Upper lobe of left lung (tissue), 6 donors: ENCODE results near the gene CTLA4. TPM values are rescaled to one million over a fixed set of nuclear protein-coding genes. Genes with fewer than 3 reads are reported as not detected.

Experiments
- ATAC-seq, 2 donors: fragments of 200-7000 bp; cut with Tn5 transposase; one replicate each; pipeline ENCODE4 v1.9.1; 2022; ENCODE audit warnings: mild to moderate bottlenecking in 2 of 2, moderate library complexity in 2 of 2; ENCODE audit not compliant: low FRiP score in 2 of 2
- DNase-seq, 2 donors: peaks; one replicate each; pipeline ENCODE4 v3.0.0-alpha.2; 2019 to 2020
- H3K27ac ChIP-seq, 4 donors: fragments of 200-600 bp; sonication (generic); one replicate each; pipeline ENCODE4 v1.5.1; 2016 to 2019
- H3K27me3 ChIP-seq, 4 donors: fragments of 200-600 bp; sonication (generic); one replicate each; pipeline ENCODE4 v1.5.1; 2017 to 2019
- H3K36me3 ChIP-seq, 4 donors: fragments of 200-600 bp; sonication (generic); one replicate each; pipeline ENCODE4 v1.5.1; 2016 to 2019
- H3K4me1 ChIP-seq, 4 donors: fragments of 200-600 bp; sonication (generic); one replicate each; pipeline ENCODE4 v1.5.1; 2018 to 2019
- H3K4me3 ChIP-seq, 4 donors: fragments of 200-600 bp; sonication (generic); one replicate each; pipeline ENCODE4 v1.5.1; 2017 to 2019; ENCODE audit warnings: mild to moderate bottlenecking in 2 of 4, moderate library complexity in 1 of 4
- H3K9me3 ChIP-seq, 4 donors: fragments of 200-600 bp; sonication (generic); one replicate each; pipeline ENCODE4 v1.5.1; 2018 to 2019
- CTCF ChIP-seq, 6 experiments: fragments of 450-650 bp in 4 of 6; fragments of 200-600 bp in 2 of 6; sonication (generic) in 2 of 6; IDR thresholded peaks; one replicate each; pipeline ENCODE4 v1.5.1; 2016 to 2019; ENCODE audit warnings: antibody characterized with exemption in 6 of 6
- EP300 ChIP-seq, 4 donors: sonication (generic); formaldehyde crosslinking; IDR thresholded peaks; one replicate each; pipeline ENCODE4 v1.5.1; 2017; ENCODE audit warnings: antibody characterized with exemption in 4 of 4, control low read depth in 2 of 4
- POLR2A ChIP-seq, 4 donors: fragments of 450-650 bp; IDR thresholded peaks; one replicate each; pipeline ENCODE4 v1.5.1; 2016 to 2017; ENCODE audit warnings: antibody characterized with exemption in 4 of 4, mild to moderate bottlenecking in 2 of 4
- POLR2AphosphoS5 ChIP-seq, 2 donors: sonication (generic); formaldehyde crosslinking; IDR thresholded peaks; one replicate each; pipeline ENCODE4 v1.5.1; 2017; ENCODE audit warnings: antibody characterized with exemption in 2 of 2
- WGBS, 2 donors: methylation state at CpG; one replicate each; pipeline ENCODE4 v1.1.5; 2017 to 2018; 5-methylcytosine and 5-hydroxymethylcytosine counted together
- total RNA-seq, 6 donors: library from RNA; depleted of rRNA in 4 of 6; stranded (reverse); fragments of >200 nt in 4 of 6; gene quantifications; one replicate each; pipeline versions ENCODE4 v1.1.0 to v1.2.1, GENCODE V29; 2016 to 2021
- donor health status: DM: no; HTN: no; CAD: no; lungs with moderate emphysema.
- donor health status: DM: no; HTN: yes; CAD: no; lungs with severe emphysema.

The CTLA4 gene
- total RNA-seq, 6 donors from 2014 or later = 0.33 to 3.1 (median 1.1) TPM

DNA sequence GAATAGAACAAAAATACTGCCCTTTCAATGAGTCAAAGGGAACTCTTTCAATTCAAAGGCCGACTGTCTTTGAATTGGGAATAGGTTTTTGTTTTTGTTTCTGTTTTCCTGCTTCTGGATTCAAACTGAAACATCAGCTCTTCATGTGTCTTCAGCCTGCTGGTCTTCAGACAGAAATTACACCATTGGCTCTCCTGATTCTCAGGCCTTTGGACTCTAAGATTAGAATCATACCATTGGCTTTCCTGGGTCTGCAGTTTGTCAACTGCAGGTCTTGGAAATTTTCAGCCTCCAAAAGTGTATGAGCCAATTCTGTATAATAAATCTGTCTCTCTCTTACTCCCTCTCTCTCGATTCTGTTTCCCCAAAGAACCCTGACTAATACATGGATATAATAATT is 31.1 kb downstream of the CTLA4 start:
- ATAC-seq (no peak), DNase-seq (no peak)
- no peaks in the 10 kb centered on the region for H3K36me3 ChIP-seq
- no peak overlapping the region for H3K27ac ChIP-seq
- no peaks in the 10 kb centered on the region for H3K27me3 ChIP-seq
- peaks cover 9 to 12% (median 11%) of the 10 kb centered on the region in 4 donors for H3K9me3 ChIP-seq
- H3K4me3 ChIP-seq = no peak overlapping the region
- peaks cover 0 to 5% (median 0%) of the 10 kb centered on the region in 4 donors for H3K4me1 ChIP-seq
- TF ChIP-seq CTCF (IDR thresholded peaks at IDR 0.05) (no peak), EP300 (IDR thresholded peaks at IDR 0.05) (no peak), POLR2A (IDR thresholded peaks at IDR 0.05) (no peak), POLR2AphosphoS5 (IDR thresholded peaks at IDR 0.05) (no peak)
- 77 to 84% methylated on average over 2 of the region's 2 CpGs for WGBS, 2 donors

GRCh38 chr2:203900253-203900652 is 32.7 kb downstream of the CTLA4 start:
- TF ChIP-seq CTCF (IDR thresholded peaks at IDR 0.05) = no peak
- TF ChIP-seq EP300 (IDR thresholded peaks at IDR 0.05) = no peak
- no peak for TF ChIP-seq POLR2A (IDR thresholded peaks at IDR 0.05)
- no peak for TF ChIP-seq POLR2AphosphoS5 (IDR thresholded peaks at IDR 0.05)
- no peak for DNase-seq
- Histone ChIP-seq H3K36me3 (no peaks in the 10 kb centered on the region), H3K4me1 (peaks cover 0 to 5% (median 0%) of the 10 kb centered on the region in 4 donors), H3K4me3 (no peak overlapping the region), H3K27ac (no peak overlapping the region), H3K9me3 (peaks cover 9 to 12% (median 11%) of the 10 kb centered on the region in 4 donors), H3K27me3 (no peaks in the 10 kb centered on the region)
- WGBS, 2 donors = 84 to 88% methylated on average over 2 of the region's 2 CpGs
- ATAC-seq = no peak

DNA sequence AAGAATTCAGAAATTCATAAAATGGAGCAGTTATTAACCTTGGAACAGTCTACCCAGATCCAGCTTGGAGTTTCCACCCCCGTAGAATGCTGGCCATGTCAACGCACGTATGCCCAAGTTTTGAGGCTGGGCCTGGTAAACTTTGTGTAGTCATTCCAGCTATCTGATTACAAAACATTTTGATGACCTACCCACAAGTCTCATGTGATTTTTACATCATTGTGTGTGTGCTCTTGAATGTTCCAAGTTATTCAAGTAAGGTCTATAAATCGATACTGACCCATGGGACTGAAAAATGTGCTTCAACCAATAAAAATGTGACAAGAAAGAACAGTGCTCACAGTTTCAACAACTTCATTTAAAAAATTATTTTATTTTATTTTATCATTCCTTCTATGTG is 36.5 kb downstream of the CTLA4 start:
- no peak for ATAC-seq
- no peak for DNase-seq
- peaks cover 4 to 9% (median 5%) of the 10 kb centered on the region in 4 donors for H3K4me1 ChIP-seq
- no peak overlapping the region for H3K27ac ChIP-seq
- no peaks in the 10 kb centered on the region for H3K36me3 ChIP-seq
- H3K27me3 ChIP-seq = no peaks in the 10 kb centered on the region
- H3K4me3 ChIP-seq = no peak overlapping the region
- peaks cover 9 to 12% (median 11%) of the 10 kb centered on the region in 4 donors for H3K9me3 ChIP-seq
- WGBS, 2 donors = 89 to 98% methylated on average over 4 of the region's 4 CpGs
- TF ChIP-seq POLR2A (IDR thresholded peaks at IDR 0.05) (no peak), CTCF (IDR thresholded peaks at IDR 0.05) (no peak), POLR2AphosphoS5 (IDR thresholded peaks at IDR 0.05) (no peak), EP300 (IDR thresholded peaks at IDR 0.05) (no peak)

DNA sequence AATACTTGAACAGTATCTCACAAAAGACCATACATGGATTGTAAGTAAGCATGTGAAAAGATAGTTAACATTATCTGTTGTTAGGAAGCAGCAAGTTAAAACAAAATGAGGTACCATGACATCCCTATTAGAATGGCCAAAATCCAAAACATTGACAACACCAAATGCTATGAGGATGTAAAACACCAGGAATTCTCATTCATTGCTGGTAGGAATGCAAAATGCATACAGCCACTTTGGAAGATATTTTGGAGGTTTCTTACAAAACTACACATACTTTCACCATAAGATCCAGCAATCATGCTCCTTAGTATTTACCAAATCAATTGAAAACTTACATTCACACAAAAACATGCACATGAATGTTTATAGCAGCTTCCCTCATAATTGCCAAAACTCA is 38.1 kb downstream of the CTLA4 start:
- DNase-seq (no peak), ATAC-seq (no peak)
- Histone ChIP-seq H3K27ac (no peak overlapping the region), H3K9me3 (peaks cover 9 to 12% (median 11%) of the 10 kb centered on the region in 4 donors), H3K36me3 (no peaks in the 10 kb centered on the region), H3K4me3 (no peak overlapping the region), H3K4me1 (peaks cover 11 to 13% (median 12%) of the 10 kb centered on the region in 4 donors), H3K27me3 (no peaks in the 10 kb centered on the region)
- TF ChIP-seq POLR2A (IDR thresholded peaks at IDR 0.05) = no peak
- no peak for TF ChIP-seq EP300 (IDR thresholded peaks at IDR 0.05)
- TF ChIP-seq POLR2AphosphoS5 (IDR thresholded peaks at IDR 0.05) = no peak
- no peak for TF ChIP-seq CTCF (IDR thresholded peaks at IDR 0.05)

- no peaks in the 10 kb centered on the region for H3K27me3 ChIP-seq
- peak in 1 of 2 donors; percentile 52 for DNase-seq
- WGBS, 2 donors = 82 to 90% methylated on average over 6 of the region's 6 CpGs
- no peak for TF ChIP-seq POLR2A (IDR thresholded peaks at IDR 0.05)
- no peak for TF ChIP-seq CTCF (IDR thresholded peaks at IDR 0.05)
- peak in 1 of 2 donors; percentile 31 for TF ChIP-seq POLR2AphosphoS5 (IDR thresholded peaks at IDR 0.05)
- TF ChIP-seq EP300 (IDR thresholded peaks at IDR 0.05) = peak in 2 of 4 donors; percentile 4 to 31
- H3K9me3 ChIP-seq = no peaks in the 10 kb centered on the region
- no peaks in the 10 kb centered on the region for H3K36me3 ChIP-seq
- H3K27ac ChIP-seq = peak overlapping the region in 3 of 4 donors; percentile 48 to 69 (median 52)
- ATAC-seq = peak in 1 of 2 donors; percentile 61
- no peak overlapping the region for H3K4me3 ChIP-seq
- peaks cover 11 to 13% (median 12%) of the 10 kb centered on the region in 4 donors for H3K4me1 ChIP-seq
Observed at GRCh38 chr2:203908066-203908796, 40.7 kb downstream of the CTLA4 start.
